ENCODE data around the gene BACH2.
"Not testable (repeated sequence)": the region's sequence is repeated elsewhere in the genome, so short reads cannot be mapped to it uniquely, and the experiment has no call there.

Gene BACH2

GRCh38 chr6:89895276-89895874 lies 401.3 kb downstream of the BACH2 start:
- TF ChIP-seq CTCF (conservative IDR thresholded peaks at IDR 0.05) = no peak
- no peak overlapping the region for H3K27ac ChIP-seq

GRCh38 chr6:89894169-89894568 lies 402.5 kb downstream of the BACH2 start, which contains the start of gene GJA10:
Gene GJA10, plus strand, starts transcription at chr6:89894469. Its CDS starts 0 bp downstream, at chr6:89894469.
- TF ChIP-seq CTCF (conservative IDR thresholded peaks at IDR 0.05) = no peak
- H3K27ac ChIP-seq = no peak within 1 kb of the TSS

DNA sequence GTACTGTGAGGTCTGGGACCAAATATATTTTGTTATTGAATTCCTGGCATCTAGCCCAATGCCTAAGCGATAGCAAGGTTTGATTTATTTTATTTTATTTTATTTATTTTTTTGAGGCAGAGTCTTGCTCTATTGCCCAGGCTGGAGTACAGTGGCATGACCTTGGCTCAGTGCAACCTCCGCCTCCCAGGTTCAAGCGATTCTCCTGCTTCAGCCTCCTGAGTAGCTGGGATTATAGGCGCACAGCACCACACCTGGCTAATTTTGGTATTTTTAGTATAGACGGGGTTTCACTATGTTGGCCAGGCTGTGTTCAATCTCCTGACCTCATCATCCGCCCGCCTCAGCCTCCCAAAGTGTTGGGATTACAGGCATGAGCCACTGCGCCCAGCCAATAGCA lies 404.1 kb downstream of the BACH2 start:
- H3K27ac ChIP-seq = not testable (repeated sequence)

GRCh38 chr6:89890845-89891528 lies 405.7 kb downstream of the BACH2 start:
- not testable (repeated sequence) for H3K27ac ChIP-seq

- H3K27ac ChIP-seq = no peak overlapping the region
- no peak for TF ChIP-seq CTCF (conservative IDR thresholded peaks at IDR 0.05)
These were observed 407.8 kb downstream of the BACH2 start for GRCh38 chr6:89888871-89889270.

GRCh38 chr6:89888138-89888514 lies 408.5 kb downstream of the BACH2 start:
- no peak overlapping the region for H3K27ac ChIP-seq
- TF ChIP-seq CTCF (conservative IDR thresholded peaks at IDR 0.05) = no peak

- H3K27ac ChIP-seq = no peak overlapping the region
- no peak for TF ChIP-seq CTCF (conservative IDR thresholded peaks at IDR 0.05)
These were observed 409.0 kb downstream of the BACH2 start for GRCh38 chr6:89887452-89888137.

- TF ChIP-seq CTCF (conservative IDR thresholded peaks at IDR 0.05) = no peak
- no peak overlapping the region for H3K27ac ChIP-seq
These were observed 410.1 kb downstream of the BACH2 start for GRCh38 chr6:89886378-89887120.
